ENCODE results near the gene TMPRSS6. TPM values are rescaled to one million over a fixed set of nuclear protein-coding genes. Genes with fewer than 3 reads are reported as not detected.

The TMPRSS6 gene
- total and polyA plus RNA-seq, 2 of the 13 experiments (the other 11 are each of a cell fraction or from before 2014, with no cell fraction given), result 4.2 to 4.8 TPM

GRCh38 chr22:37112084-37112728 is 2.7 kb upstream of the TMPRSS6 start (continued):
- no peak for TF ChIP-seq LRRFIP1 (CRISPR knock-in tag; conservative IDR thresholded peaks at IDR 0.05)
- no peak for TF ChIP-seq ZFP36L2 (CRISPR knock-in tag; IDR thresholded peaks at IDR 0.05)
- TF ChIP-seq ZFY (CRISPR knock-in tag; IDR thresholded peaks at IDR 0.05), result no peak
- TF ChIP-seq SMC3 (IDR thresholded peaks at IDR 0.05; ENCODE audit: low read length), result no peak
- TF ChIP-seq ZNF382 (CRISPR knock-in tag; IDR thresholded peaks at IDR 0.05; ENCODE audit: borderline replicate concordance), result no peak
- TF ChIP-seq ZNF619 (CRISPR knock-in tag; IDR thresholded peaks at IDR 0.05), result no peak
- TF ChIP-seq FOXP1 (IDR thresholded peaks at IDR 0.05), result no peak
- peak; percentile 46; the same call in 1 of the 2 replicates for TF ChIP-seq FOXP1 (CRISPR knock-in tag; IDR thresholded peaks at IDR 0.05)
- peak; percentile 55; the same call in 1 of the 2 replicates for TF ChIP-seq TBX2 (CRISPR knock-in tag; IDR thresholded peaks at IDR 0.05; ENCODE audit: borderline replicate concordance)
- TF ChIP-seq IRF2 (CRISPR knock-in tag; IDR thresholded peaks at IDR 0.05), result no peak
- TF ChIP-seq ZNF788 (CRISPR knock-in tag; IDR thresholded peaks at IDR 0.05; ENCODE audit: borderline replicate concordance), result no peak; the same call in 1 of the 2 replicates
- no peak for TF ChIP-seq FOXJ3 (CRISPR knock-in tag; IDR thresholded peaks at IDR 0.05; ENCODE audit: borderline replicate concordance)
- TF ChIP-seq KLF12 (CRISPR knock-in tag; IDR thresholded peaks at IDR 0.05; ENCODE audit: borderline replicate concordance), result no peak
- TF ChIP-seq ZNF12 (CRISPR knock-in tag; IDR thresholded peaks at IDR 0.05), result no peak
- TF ChIP-seq, protein P1, sequence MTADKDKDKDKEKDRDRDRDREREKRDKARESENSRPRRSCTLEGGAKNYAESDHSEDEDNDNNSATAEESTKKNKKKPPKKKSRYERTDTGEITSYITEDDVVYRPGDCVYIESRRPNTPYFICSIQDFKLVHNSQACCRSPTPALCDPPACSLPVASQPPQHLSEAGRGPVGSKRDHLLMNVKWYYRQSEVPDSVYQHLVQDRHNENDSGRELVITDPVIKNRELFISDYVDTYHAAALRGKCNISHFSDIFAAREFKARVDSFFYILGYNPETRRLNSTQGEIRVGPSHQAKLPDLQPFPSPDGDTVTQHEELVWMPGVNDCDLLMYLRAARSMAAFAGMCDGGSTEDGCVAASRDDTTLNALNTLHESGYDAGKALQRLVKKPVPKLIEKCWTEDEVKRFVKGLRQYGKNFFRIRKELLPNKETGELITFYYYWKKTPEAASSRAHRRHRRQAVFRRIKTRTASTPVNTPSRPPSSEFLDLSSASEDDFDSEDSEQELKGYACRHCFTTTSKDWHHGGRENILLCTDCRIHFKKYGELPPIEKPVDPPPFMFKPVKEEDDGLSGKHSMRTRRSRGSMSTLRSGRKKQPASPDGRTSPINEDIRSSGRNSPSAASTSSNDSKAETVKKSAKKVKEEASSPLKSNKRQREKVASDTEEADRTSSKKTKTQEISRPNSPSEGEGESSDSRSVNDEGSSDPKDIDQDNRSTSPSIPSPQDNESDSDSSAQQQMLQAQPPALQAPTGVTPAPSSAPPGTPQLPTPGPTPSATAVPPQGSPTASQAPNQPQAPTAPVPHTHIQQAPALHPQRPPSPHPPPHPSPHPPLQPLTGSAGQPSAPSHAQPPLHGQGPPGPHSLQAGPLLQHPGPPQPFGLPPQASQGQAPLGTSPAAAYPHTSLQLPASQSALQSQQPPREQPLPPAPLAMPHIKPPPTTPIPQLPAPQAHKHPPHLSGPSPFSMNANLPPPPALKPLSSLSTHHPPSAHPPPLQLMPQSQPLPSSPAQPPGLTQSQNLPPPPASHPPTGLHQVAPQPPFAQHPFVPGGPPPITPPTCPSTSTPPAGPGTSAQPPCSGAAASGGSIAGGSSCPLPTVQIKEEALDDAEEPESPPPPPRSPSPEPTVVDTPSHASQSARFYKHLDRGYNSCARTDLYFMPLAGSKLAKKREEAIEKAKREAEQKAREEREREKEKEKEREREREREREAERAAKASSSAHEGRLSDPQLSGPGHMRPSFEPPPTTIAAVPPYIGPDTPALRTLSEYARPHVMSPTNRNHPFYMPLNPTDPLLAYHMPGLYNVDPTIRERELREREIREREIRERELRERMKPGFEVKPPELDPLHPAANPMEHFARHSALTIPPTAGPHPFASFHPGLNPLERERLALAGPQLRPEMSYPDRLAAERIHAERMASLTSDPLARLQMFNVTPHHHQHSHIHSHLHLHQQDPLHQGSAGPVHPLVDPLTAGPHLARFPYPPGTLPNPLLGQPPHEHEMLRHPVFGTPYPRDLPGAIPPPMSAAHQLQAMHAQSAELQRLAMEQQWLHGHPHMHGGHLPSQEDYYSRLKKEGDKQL (CRISPR knock-in tag; IDR thresholded peaks at IDR 0.05; ENCODE audit: low read depth), result no peak
- TF ChIP-seq, protein P2, sequence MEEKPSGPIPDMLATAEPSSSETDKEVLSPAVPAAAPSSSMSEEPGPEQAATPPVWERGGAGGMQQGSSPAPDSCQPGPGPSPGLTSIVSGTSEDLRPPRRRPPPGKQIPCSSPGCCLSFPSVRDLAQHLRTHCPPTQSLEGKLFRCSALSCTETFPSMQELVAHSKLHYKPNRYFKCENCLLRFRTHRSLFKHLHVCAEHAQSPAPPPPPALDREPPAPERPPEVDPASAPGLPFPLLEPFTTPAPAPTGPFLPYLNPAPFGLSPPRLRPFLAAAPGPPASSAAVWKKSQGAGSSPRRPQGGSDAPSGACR (CRISPR knock-in tag; IDR thresholded peaks at IDR 0.05), result no peak
- TF ChIP-seq ZNF570 (CRISPR knock-in tag; IDR thresholded peaks at IDR 0.05; ENCODE audit: borderline replicate concordance), result no peak
- no peak for TF ChIP-seq ZNF256 (CRISPR knock-in tag; conservative IDR thresholded peaks at IDR 0.05)
- TF ChIP-seq ZBTB2 (CRISPR knock-in tag; IDR thresholded peaks at IDR 0.05; ENCODE audit: low read depth), result no peak
